Medulla oblongata (tissue), 1 donor: ENCODE measurements around the gene TMEM258.

ENCODE experiments used
- DNase-seq: peaks from one replicate; pipeline ENCODE4 v3.0.0-alpha.2; 2015; ENCODE audit errors: extremely low spot score

Gene TMEM258

DNA sequence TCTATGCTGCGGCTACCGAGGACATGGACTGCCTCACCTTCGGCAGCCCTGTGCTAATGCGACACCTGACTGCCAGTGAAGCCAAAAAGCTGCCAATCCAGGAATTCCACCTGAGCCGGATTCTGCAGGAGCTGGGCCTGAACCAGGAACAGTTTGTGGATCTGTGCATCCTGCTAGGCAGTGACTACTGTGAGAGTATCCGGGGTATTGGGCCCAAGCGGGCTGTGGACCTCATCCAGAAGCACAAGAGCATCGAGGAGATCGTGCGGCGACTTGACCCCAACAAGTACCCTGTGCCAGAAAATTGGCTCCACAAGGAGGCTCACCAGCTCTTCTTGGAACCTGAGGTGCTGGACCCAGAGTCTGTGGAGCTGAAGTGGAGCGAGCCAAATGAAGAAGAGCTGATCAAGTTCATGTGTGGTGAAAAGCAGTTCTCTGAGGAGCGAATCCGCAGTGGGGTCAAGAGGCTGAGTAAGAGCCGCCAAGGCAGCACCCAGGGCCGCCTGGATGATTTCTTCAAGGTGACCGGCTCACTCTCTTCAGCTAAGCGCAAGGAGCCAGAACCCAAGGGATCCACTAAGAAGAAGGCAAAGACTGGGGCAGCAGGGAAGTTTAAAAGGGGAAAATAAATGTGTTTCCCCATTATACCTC, 3.6 kb upstream of the TMEM258 start:
- no peak for DNase-seq

DNA sequence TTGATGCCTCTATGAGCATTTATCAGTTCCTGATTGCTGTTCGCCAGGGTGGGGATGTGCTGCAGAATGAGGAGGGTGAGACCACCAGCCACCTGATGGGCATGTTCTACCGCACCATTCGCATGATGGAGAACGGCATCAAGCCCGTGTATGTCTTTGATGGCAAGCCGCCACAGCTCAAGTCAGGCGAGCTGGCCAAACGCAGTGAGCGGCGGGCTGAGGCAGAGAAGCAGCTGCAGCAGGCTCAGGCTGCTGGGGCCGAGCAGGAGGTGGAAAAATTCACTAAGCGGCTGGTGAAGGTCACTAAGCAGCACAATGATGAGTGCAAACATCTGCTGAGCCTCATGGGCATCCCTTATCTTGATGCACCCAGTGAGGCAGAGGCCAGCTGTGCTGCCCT, 3.1 kb upstream of the TMEM258 start:
- no peak for DNase-seq

DNA sequence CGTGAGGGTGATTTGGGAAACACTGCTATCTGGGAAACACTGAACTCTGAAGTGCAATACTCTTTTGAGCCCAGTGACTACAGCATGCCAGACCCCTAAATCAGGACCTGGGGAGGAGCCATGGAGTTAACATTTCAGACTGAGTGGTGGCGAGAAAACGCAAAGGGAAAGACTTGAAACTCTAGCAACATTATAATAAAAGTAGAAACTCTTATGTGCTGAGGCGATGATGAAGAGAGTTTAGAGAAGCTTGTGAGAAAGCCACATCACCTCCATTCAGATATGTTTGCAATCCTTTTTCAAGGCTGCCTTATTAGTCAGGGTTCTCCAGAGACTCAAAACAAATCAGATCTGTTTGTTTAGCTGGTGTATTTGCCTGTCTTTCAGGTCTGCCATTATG, 2.2 kb upstream of the TMEM258 start:
- DNase-seq, result no peak

DNA sequence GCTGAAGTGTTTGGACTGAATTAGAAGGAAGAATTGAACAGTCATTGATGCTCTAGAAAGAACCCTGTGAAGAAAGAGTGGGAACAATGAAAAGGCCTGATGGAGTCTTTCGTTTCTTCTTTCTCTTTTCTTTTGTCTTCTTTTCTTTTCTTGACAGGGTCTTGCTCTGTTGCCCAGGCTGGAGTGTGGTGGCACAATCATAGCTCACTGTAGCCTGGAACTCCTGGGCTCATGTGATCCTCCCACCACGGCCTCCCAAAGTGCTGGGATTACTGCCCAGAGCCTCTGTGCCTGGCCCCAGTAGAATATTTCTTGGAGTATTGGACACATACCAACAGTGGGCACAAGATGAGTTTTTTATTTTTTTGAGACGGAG, 1.4 kb upstream of the TMEM258 start:
- DNase-seq, result no peak

DNA sequence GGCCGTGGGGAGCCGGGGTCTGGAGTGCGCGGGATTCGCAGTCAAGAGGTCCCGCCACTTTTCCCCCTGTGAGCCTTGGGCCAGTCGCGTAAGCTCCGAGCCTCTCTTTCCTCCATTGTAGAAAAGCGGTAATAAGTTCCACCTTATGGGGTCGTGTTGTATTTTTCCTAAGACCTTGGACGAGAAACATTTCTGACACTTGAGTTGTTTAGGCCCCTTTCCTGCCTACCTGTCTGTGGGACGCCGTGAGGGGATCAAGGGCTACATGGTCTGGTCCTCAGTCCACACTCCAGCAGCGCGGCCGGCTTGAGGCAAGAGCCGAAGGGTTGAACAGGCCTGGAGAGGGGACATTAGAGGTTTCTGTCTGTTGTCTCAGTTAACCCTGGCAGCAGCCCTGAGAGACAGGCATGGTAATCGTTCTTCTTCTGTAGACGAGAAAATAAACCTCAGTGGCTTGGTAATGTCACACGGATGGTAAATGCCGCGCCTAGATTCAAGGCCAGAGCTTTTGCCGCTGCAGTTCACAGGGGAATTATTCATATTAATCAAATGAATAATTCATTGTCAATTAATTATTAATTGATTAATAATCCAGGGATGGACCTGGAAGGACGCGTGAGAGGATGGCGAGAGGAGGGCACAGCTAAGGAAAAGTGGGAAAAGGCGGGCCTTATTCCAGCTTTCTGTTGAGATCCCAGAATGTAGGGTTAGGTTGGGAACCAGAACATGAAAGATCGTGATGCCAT, 857 bp upstream of the TMEM258 start:
- no peak for DNase-seq

DNA sequence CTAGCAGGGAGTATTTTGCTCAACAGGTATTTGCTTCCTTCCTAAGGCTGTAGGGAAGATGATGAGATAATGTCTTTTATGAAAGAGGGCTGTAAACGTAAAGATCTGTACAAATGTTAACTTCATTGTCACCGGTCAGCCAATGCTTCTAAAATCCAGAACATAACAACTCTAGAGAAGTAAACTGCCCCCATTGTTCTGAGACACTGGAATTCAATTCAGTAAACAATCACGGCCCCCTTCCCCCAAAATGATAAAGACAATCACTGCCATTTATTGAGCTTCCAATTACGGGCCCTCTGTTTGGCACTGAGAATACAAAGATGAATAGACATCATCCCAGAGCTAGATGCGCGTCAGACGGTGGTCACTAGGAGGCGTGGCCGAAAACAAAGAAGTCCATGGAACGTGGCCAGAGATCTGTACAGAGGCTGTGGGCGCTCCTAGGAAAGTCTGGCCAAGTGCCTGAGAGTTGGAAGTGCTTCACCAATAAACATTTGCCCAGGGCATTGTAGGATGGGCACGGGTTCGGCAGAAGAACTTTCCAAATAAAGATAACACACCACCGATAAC, 576 bp downstream of the TMEM258 start:
- peak; percentile 96 for DNase-seq

DNA sequence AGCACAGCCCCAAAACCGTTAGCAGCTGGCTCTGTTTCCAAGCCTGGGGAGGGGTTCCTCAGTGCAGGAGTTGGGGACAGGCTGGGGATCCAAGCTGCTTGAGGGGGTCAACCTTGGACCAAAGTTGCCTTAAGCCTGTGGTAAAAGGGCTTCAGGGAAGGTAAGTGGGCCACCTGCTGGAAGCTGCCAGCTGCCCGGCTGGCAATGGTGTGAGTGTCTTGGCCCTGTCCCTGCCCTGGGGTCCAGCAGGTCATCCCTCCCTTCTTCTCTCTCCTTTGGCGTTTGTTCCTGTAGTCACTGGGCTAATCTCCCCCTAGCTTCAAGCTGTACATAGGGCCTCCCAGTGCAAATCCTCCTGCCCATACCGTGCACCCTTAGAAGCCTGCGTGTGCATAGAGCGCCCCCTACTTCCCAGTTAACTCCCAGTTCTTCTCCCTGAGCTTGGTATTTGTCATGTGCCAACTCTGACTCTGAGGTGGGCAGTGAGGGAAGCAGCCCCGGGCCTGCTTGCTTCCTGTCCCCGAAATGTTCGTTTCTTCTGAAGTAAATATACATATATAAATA, 4.4 kb downstream of the TMEM258 start:
- peak; percentile 86 for DNase-seq

DNA sequence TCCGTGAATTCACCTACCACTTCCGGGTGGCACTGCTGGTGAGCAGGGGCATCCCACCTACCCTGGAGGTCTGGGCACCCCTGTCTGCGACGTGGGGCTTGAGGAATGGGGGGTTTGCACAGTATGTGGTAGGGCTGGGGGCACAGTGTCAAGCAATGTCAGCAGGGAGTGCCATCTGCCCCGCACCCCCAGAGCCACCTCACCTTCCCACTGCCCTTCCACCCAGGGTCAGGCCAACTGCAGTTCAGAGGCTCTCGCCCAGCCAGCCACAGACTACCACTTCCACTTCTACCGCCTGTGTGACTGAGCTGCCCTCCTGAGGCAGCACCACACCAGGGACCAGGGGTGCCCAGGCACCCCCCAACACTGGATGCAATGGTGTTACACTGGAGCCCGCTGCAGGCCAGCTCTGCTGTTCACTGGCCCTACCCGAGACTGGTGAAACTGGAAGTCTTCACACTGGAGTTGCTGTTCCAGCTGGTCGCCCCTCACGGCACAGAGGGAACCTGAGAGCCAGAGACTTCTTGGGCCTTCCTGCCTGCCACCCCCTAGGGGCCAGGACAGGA, 6.5 kb downstream of the TMEM258 start:
- DNase-seq, result no peak

DNA sequence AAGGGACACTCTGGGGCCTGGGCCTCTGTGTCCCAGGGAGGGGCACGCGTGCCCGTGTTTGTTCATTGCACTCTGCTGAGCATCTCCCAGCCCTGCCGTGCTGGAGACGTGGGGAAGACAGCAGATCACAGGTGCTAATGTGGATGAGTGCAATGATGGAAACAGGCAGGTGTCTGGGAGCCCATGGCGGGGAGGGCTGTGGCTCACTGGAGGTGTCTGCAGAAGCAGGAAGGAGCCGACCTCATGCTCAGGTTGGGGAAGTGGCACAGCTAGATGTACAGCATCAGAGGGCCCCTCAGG, 7.9 kb downstream of the TMEM258 start:
- DNase-seq, result no peak

DNA sequence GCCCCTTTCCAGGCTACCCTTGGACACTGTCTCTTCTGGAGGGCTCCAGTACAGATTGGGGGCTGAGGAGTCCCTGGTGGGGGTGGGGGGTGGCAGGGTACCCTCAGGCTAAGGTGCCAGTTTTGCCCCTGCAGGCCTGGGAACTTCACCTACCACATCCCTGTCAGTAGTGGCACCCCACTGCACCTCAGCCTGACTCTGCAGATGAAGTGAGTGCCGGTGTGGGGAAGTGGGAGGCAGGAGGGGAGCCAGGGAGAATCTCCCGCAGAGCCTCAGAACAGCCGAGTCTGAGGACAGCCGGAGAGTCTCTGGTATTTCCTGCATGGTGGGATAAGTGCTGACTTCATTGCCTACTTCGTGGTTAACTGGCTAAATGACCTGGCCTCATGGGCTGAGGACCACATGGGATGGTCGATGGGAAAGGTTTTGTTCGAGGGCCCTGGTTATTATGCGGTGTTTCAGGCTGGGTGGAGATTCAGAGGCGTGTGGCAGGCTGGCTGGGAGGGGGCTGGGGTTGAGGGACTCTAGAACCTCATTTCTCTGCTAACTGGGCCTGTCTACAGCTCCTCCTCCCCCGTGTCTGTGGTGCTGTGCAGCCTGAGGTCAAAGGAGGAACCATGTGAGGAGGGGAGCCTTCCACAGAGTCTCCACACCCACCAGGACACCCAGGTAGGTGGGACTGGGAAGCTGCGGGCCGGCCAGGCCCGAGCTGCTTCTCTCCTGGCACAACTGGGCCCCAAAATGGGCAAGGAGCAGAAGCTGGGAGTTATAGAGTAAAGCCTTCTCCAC, 8.5 kb downstream of the TMEM258 start:
- DNase-seq, result no peak

DNA sequence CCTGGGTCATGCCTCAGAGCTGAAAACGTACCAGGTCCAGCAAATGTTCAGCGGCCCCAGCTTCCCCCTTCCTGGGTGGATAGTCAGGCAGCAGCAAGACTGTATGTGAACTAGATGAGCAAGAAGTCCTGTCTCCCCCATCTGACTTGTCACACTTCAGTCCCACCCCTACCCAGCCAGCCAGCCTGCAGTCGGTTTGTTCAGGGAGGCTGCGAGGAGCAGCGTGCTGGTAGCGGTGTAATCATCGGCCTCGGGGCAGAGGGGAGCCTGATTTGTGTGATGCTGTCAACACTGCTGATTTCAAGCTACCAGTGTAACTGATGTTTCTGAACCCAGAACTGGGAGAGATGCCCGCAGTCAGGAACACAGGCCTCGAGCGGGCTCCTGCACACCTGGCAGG, 9.6 kb downstream of the TMEM258 start:
- DNase-seq, result no peak

DNA sequence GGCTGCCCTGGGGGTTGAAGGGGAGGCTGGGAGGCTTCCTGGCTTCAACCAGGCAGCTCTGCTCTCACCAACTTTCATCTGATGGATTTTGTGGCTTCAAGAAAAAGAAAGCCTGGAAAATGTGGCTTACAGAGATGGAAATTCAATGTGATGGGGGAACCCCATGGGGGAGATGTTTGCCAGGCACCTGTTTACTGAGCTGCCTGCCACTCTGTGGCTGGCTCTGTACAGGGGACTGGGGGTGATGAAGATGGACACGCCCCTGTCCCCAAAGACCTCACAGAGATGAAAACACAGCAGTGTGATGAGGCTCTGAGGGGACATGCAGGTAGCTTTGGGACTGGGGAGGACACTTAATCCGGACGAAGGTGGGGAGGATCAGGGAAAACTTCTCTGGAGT, 10.1 kb downstream of the TMEM258 start:
- no peak for DNase-seq

DNA sequence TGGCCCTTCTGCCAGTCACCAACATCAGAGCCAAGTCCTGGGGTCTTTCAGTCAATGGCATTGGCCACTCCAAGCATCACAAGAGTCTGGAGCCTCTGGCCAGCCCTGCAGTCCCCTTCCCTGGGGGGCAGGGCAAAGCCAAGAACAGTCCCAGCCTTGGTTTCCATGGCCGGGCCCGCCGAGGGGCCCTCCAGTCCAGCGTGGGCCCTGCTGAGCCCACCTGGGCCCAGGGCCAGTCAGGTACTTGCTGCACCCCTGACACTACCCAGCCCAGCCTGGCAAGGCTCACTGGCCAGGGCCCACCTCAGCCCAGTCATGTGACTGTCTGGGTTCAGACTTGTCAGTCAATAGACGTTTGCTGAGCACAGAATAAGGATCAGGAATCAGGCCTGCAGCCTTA, 10.8 kb downstream of the TMEM258 start:
- DNase-seq, result no peak

DNA sequence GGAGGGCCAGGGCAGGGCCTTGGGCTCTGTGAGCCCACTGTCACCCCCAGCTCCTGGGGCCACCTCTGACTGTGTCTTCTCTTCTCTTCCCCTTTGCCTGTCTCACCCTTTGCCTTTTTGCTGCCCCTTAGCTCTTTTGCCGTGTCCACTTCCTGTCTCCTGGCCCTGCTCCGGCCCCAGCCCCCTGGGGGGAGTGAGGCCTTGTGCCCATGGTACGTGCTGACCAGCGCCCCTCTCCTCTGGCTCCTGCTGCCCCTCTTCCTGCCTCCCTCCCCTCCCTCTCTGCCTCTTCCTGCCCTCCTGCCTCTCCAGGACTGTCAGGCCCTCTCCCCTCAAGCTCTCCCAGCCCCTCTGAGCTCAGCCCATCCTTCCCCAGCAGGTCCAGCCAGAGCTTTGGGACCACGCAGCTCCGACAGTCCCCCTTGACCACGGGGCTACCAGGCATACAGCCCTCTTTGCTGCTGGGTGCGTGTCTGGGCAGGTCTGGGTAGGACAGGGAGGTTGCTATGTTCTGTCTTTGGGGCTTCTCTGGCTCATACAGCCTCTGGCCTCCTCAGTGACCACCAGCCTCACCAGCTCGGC, 11.7 kb downstream of the TMEM258 start:
- no peak for DNase-seq

DNA sequence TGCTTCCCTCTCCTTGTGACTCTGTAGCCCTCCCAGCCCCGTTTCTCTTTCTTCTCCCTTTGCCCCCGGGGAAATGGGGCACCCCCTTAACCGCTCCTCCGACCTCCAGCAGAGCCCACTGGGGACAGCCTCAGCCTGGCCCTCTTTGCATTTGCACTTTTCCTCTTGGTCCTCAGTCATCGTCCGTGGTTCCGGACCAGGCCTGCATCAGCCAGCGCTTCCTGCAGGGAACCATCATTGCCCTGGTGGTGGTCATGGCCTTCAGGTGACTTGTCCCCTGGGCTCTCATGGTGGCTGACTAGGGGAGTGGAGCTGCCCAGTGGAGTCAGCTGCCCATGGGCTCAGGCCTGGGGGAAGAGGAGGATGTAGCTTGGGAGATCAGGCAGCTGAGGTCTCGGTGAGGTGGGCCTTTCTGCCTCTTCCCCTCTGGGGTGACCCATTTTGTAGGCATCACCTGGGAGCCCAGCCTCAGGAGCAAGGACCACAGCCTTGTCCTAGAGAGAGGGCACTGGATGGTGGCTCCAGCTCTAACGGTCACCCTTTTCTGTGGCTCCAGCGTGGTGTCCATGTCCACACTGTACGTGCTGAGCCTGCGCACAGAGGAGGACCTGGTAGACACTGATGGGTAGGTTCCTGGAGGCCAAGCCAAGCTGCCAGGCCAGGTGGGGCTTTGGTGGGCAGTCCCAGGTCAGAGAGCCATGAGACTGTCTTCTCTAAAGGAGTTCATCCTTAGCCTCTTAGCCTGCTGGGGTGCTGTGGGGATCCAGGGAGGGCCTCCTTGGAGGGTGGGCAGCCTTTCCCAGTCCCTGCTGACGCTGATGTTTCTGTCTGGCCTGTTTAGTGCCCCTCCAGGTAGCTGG, 12.5 kb downstream of the TMEM258 start:
- DNase-seq, result no peak

DNA sequence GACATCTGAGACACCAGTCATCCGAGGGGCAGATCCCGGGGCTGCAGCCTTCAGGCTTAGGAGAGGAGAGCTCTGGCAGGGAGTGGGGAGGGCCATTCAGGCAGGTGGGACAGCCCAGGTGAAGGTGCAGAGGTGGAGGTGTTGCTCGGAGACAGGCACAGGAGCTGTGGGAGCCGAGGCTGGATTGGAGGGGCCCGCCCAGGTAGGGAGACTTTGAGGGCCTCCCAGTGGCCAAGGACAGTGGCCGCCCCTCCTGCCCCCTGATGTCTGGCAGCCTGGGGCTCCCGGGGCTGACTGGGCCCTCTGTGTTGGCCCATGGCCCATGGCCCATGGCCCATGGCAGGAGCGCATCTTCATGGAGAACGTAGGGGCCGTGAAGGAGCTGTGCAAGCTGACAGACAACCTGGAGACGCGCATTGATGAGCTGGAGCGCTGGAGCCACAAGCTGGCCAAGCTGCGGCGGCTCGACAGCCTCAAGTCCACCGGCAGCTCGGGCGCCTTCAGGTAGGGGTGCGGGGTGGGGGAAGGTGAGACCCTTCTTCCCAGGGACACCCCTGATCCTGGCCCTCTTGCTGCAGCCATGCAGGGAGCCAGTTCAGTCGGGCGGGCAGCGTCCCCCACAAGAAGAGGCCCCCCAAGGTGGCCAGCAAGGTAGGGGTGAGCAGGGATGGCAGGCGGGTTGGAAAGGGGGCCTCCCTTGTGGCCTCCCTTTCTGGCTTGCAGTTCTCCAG, 13.3 kb downstream of the TMEM258 start:
- no peak for DNase-seq

DNA sequence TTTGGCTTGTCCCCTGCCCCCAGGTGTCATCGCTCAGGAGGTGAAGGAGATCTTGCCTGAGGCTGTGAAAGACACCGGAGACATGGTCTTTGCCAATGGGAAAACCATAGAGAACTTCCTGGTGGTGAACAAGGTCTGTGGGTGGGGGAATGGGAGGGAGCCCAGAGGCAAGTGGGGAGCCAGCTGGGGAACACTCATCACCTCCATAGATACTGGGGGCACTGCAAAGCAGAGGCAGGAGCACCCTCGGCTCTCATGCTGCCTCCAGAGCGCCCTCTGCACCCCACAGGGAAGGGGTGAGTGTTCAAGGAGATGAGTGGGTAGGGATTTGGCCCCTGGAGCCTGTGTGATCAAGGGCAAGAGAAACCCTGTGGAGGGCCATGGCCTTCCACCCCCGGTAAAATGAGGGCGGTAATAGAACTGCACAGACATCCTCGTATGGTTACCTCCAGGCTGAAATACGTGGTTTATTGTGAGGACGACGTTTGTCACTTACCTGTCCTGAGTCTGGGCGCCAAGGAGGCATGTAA, 14.0 kb downstream of the TMEM258 start:
- DNase-seq, result no peak

DNA sequence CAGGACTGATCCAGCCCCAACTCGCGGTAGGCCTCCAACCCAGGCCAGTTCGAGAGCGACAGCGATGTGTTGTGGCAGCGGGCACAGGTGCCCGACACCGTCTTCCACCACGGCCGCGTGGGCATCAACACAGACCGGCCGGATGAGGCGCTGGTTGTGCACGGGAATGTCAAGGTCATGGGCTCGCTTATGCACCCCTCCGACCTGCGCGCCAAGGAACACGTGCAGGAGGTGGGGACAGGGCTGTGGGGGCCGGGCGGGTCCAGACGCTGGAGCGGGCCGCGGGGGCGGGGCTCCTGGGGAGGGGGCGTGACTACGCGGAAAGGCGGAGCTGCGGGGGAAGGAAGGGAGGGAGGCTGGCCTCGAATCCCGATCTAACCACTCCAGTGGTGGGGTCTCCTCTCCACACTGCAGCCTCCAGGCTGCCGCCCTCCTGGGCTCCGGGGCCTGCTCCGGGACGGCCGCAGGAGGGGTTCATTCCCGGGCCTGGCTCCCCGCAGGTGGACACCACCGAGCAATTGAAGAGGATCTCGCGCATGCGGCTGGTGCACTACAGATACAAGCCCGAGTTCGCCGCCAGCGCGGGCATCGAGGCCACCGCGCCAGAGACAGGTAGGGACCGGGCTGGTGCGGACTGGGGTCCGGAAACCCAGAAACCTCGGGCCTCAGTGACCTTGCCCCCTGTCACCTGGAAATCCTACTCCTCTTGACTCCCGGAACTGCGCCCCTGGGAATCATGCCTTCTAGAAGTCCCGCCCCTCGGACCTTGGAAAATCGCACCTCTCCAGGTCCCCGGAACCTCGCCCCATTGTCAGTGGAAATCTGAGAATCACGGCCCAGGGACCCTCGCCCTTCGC, 14.9 kb downstream of the TMEM258 start:
- no peak for DNase-seq

DNA sequence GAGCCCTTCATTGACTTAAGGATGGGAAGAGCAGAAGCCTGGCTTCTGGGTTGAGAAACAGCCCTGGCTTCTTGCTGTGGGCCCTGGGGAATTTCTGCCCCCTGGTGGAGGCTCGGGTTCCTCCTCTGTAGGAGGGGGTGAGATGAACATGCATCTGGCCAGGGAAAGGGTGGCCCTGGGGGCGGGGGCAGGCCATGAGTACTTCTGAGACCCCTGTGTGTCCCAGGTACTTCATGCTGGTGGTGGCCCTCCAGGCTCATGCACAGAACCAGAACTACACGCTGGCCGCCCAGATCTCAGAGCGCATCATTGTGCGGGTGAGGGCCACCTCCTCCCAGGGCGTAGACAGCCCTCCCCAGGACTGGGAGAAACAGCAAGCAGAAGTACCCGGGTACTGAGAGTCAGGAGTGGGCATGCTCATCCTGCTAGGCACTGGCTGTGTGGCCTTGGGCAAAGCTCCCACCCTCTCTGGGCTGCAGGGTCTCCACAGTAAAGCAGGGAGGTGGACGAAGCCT, 15.8 kb downstream of the TMEM258 start:
- DNase-seq, result peak; percentile 70
